Caco-2 (cell line): ENCODE results near the gene PAX1. TPM values are rescaled to one million over a fixed set of nuclear protein-coding genes. Genes with fewer than 3 reads are reported as not detected.

Experiments used
- BruUV-seq: library from RNA; stranded (reverse); fragments of 400-500 nt; replicated peaks from 2 replicates; lab custom pipeline; 2021; lab: Mats Ljungman, UMichigan
- CTCF ChIA-PET: fragments of 300-600 bp; sonication (Branson Sonifier 250); formaldehyde crosslinking; loops from one replicate; lab custom pipeline; 2022; ENCODE audit warnings: antibody characterized with exemption; lab: Charles Lee
- POLR2A ChIA-PET: fragments of 300-600 bp; sonication (Branson Sonifier 250); formaldehyde crosslinking; loops from one replicate; lab custom pipeline; 2022; ENCODE audit warnings: antibody characterized with exemption; lab: Charles Lee
- DNase-seq, 2 experiments: peaks; one replicate each; pipeline versions ENCODE4 v3.0.0 to v3.0.0-alpha.2; 2020 to 2022
- H3K27me3 ChIP-seq: replicated peaks from 2 replicates; pipeline ENCODE4 v1.6.0; 2011; ENCODE audit warnings: low read length; ENCODE audit not compliant: control insufficient read depth, insufficient read depth
- H3K36me3 ChIP-seq: 2 replicates; pipeline ENCODE4 v1.5.1; 2011; ENCODE audit warnings: low read length; ENCODE audit not compliant: control insufficient read depth, insufficient read depth
- H3K4me1 ChIP-seq: fragments of 250-450 bp; sonication (Bioruptor Pico); 2 replicates; pipeline ENCODE4 v1.5.1; 2020; ENCODE audit warnings: mild to moderate bottlenecking
- H3K4me3 ChIP-seq: 2 replicates; pipeline ENCODE4 v1.5.1; 2011; ENCODE audit warnings: low read depth, mild to moderate bottlenecking, control low read depth, low read length
- H3K9me3 ChIP-seq: fragments of 250-450 bp; sonication (Bioruptor Pico); 2 replicates; pipeline ENCODE4 v1.5.1; 2020; ENCODE audit warnings: mild to moderate bottlenecking, moderate library complexity
- H3K27ac Mint-ChIP-seq: one replicate; pipeline ENCODE4 v1.8.0; 2022; ENCODE audit warnings: mixed read lengths; ENCODE audit not compliant: unreplicated experiment
- H3K27me3 Mint-ChIP-seq: one replicate; pipeline ENCODE4 v1.8.0; 2022; ENCODE audit warnings: mixed read lengths; ENCODE audit not compliant: insufficient read depth, unreplicated experiment
- H3K36me3 Mint-ChIP-seq: one replicate; pipeline ENCODE4 v1.8.0; 2022; ENCODE audit warnings: mild to moderate bottlenecking, mixed read lengths; ENCODE audit not compliant: insufficient read depth, unreplicated experiment
- H3K4me1 Mint-ChIP-seq: one replicate; pipeline ENCODE4 v1.8.0; 2022; ENCODE audit warnings: low read depth, mixed read lengths; ENCODE audit not compliant: unreplicated experiment
- H3K4me3 Mint-ChIP-seq: one replicate; pipeline ENCODE4 v1.8.0; 2022; ENCODE audit warnings: mild to moderate bottlenecking, moderate library complexity, mixed read lengths; ENCODE audit not compliant: unreplicated experiment
- H3K9me3 Mint-ChIP-seq: one replicate; pipeline ENCODE4 v1.8.0; 2022; ENCODE audit warnings: mixed read lengths; ENCODE audit not compliant: unreplicated experiment
- intact Hi-C: fragments of 100-400 bp; cut with micrococcal nuclease; formaldehyde crosslinking; loops from one replicate; pipeline ENCODE4 v1.10.0; 2022; ENCODE audit not compliant: unreplicated experiment
- total RNA-seq: library from RNA; stranded (reverse); gene quantifications from 2 replicates; pipeline ENCODE4 v1.2.3, GENCODE V29; 2022
- TF ChIP-seq, protein P1 (sequence below), 2 experiments: fragments of 200-600 bp in 1 of 2; IDR thresholded peaks; 1 replicate in 1 of 2; 2 replicates in 1 of 2; pipeline versions ENCODE4 v1.5.1 to v1.8.0; 2011 to 2022; ENCODE audit warnings: antibody characterized with exemption in 1 of 2, control low read depth in 1 of 2, inconsistent platforms in 1 of 2, low read depth in 1 of 2, low read length in 1 of 2, mild to moderate bottlenecking in 1 of 2, moderate library complexity in 1 of 2; ENCODE audit not compliant: insufficient read depth in 1 of 2, severe bottlenecking in 1 of 2, unreplicated experiment in 1 of 2

PAX1 gene
- total RNA-seq, 1 experiment from 2014 or later, result not detected

DNA sequence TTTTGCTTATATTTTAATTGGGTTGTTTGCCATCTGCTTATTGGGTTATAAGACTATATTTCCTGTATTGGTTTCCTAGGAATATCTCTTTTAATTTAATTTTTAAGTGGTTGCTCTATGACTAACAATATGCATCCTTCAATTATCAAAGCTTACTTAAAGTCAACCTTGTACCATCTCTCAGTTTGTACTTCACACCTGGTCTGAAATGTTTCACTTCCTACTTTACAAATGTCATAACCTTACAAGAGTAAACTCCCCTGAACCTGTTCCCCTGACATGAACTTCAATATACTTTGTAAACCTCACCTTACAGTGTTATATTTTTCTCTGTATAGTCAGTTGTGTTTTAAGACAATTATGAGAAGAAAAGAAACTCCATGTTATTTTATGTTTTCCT lies 35.8 kb downstream of the PAX1 start:
- no TSS peak for BruUV-seq
- intact Hi-C loops, result no loop called here
- H3K4me1 Mint-ChIP-seq, result no peaks in the 10 kb centered on the region
- H3K27ac Mint-ChIP-seq, result no peak overlapping the region
- H3K4me3 Mint-ChIP-seq, result no peak overlapping the region
- Histone ChIP-seq H3K36me3 (no peaks in the 10 kb centered on the region), H3K9me3 (0 out of 2 replicates have a peak, but pooled peaks cover 4% of the 10 kb centered on the region), H3K27me3 (no peaks in the 10 kb centered on the region), H3K4me3 (no peak overlapping the region), H3K4me1 (no peaks in the 10 kb centered on the region; the same call in 1 of the 2 replicates)
- DNase-seq, result no peak
- peaks cover 3% of the 10 kb centered on the region for H3K27me3 Mint-ChIP-seq
- peaks cover 30% of the 10 kb centered on the region for H3K9me3 Mint-ChIP-seq
- H3K36me3 Mint-ChIP-seq, result no peaks in the 10 kb centered on the region
- TF ChIP-seq, protein P1, sequence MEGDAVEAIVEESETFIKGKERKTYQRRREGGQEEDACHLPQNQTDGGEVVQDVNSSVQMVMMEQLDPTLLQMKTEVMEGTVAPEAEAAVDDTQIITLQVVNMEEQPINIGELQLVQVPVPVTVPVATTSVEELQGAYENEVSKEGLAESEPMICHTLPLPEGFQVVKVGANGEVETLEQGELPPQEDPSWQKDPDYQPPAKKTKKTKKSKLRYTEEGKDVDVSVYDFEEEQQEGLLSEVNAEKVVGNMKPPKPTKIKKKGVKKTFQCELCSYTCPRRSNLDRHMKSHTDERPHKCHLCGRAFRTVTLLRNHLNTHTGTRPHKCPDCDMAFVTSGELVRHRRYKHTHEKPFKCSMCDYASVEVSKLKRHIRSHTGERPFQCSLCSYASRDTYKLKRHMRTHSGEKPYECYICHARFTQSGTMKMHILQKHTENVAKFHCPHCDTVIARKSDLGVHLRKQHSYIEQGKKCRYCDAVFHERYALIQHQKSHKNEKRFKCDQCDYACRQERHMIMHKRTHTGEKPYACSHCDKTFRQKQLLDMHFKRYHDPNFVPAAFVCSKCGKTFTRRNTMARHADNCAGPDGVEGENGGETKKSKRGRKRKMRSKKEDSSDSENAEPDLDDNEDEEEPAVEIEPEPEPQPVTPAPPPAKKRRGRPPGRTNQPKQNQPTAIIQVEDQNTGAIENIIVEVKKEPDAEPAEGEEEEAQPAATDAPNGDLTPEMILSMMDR (IDR thresholded peaks at IDR 0.05; ENCODE audit: insufficient read depth in 1 of 2, low read depth in 1 of 2, low read length in 1 of 2, severe bottlenecking in 1 of 2, unreplicated experiment in 1 of 2), result no peak
- ChIA-PET CTCF (no interaction called here), POLR2A (no interaction called here)

DNA sequence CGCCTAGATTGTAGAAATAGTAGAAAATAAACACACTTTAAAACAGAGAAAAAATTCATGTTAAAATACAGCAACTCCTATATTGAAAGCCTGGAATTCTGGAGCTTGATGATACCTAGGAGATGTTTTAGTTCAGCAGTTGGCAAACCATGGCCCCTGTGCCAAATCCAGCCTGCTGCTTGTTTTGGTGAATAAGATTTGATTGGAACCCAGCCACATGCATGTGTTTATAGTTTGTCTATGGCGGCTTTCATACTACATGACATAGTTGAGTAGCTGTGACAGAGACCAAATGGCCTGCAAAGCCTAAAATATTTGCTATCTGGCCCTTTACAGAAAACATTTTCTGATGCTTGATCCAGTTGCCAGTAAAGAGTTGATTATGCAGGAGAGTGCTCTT lies 57.2 kb downstream of the PAX1 start:
- H3K36me3 ChIP-seq, result no peaks in the 10 kb centered on the region
- Mint-ChIP-seq H3K27ac (no peak overlapping the region), H3K36me3 (no peaks in the 10 kb centered on the region), H3K27me3 (no peaks in the 10 kb centered on the region), H3K4me1 (no peaks in the 10 kb centered on the region), H3K4me3 (no peak overlapping the region), H3K9me3 (no peaks in the 10 kb centered on the region)
- 0 out of 2 replicates have a peak, but pooled peaks cover 4% of the 10 kb centered on the region for H3K4me1 ChIP-seq
- BruUV-seq, result no TSS peak
- CTCF ChIA-PET, result no interaction called here
- no peaks in the 10 kb centered on the region for H3K9me3 ChIP-seq
- H3K27me3 ChIP-seq, result no peaks in the 10 kb centered on the region
- POLR2A ChIA-PET, result no interaction called here
- DNase-seq, result no peak
- H3K4me3 ChIP-seq, result no peak overlapping the region
- intact Hi-C loops, result no loop called here
- TF ChIP-seq, protein P1 (IDR thresholded peaks at IDR 0.05; ENCODE audit: insufficient read depth in 1 of 2, low read depth in 1 of 2, low read length in 1 of 2, severe bottlenecking in 1 of 2, unreplicated experiment in 1 of 2), result no peak

DNA sequence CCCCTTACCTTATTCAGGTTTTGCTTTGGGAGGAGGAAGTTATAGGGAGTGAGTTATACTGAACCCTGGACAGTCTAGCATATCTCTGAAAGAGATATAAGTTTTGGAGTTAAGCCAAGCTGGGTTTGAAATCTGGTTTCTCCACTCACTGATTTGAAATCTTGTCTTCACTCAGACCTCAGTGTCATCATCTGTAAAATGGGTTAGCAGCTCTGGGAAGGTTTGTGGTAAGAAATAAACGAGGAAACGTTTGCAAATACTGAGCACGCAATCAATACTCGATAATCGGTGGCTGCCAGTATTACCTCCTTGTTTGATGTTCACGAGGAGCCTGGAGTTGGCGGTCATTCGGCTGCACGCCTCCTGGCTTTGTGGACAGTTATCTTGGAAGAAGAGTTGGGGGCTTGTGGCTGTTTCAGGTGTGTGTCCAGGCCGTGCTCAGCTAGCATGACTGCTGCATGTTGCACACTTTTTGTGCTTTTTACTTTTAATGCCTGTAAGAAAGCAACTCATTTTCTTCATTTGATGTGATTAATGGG lies 61.8 kb downstream of the PAX1 start:
- peak overlapping the region; percentile 65 for H3K4me3 Mint-ChIP-seq
- H3K27ac Mint-ChIP-seq, result peak overlapping the region; percentile 63
- peaks cover 6% of the 10 kb centered on the region for H3K4me1 Mint-ChIP-seq
- intact Hi-C loops, result loop anchor here (1.0 to 5.0 kb wide), 2 partner anchors 48 to 125 kb away; no protein-coding TSS in a partner anchor
- H3K4me3 ChIP-seq, result no peak overlapping the region
- CTCF ChIA-PET, result interaction anchor here (0.5 to 2.9 kb wide), 9 partner anchors 9 to 126 kb away, joined by 3 to 57 read pairs (median 7); no protein-coding TSS in a partner anchor
- no TSS peak for BruUV-seq
- no peaks in the 10 kb centered on the region for H3K9me3 ChIP-seq
- TF ChIP-seq, protein P1 (IDR thresholded peaks at IDR 0.05; ENCODE audit: insufficient read depth in 1 of 2, low read depth in 1 of 2, low read length in 1 of 2, severe bottlenecking in 1 of 2, unreplicated experiment in 1 of 2), result no peak
- H3K4me1 ChIP-seq, result peaks cover 5% of the 10 kb centered on the region; the same call in 1 of the 2 replicates
- H3K36me3 Mint-ChIP-seq, result no peaks in the 10 kb centered on the region
- H3K27me3 Mint-ChIP-seq, result no peaks in the 10 kb centered on the region
- H3K27me3 ChIP-seq, result no peaks in the 10 kb centered on the region
- DNase-seq, result no peak
- no peaks in the 10 kb centered on the region for H3K36me3 ChIP-seq
- no peaks in the 10 kb centered on the region for H3K9me3 Mint-ChIP-seq
- POLR2A ChIA-PET, result interaction anchor here (1.1 kb wide), 1 partner anchor 42 kb away, joined by 7 read pairs; no protein-coding TSS in a partner anchor
